ENCODE measurements around the gene THSD4.

THSD4 gene

GRCh38 chr15:71410347-71410746 lies 295.1 kb downstream of the THSD4 start:
- Histone ChIP-seq H3K27ac (ENCODE audit: low read depth, low read length) (no peak overlapping the region), H3K4me3 (ENCODE audit: low read depth in 1 of 2, low read length in 2 of 2) (no peak overlapping the region), H3K9ac (ENCODE audit: low read length) (no peak overlapping the region), H3K36me3 (ENCODE audit: insufficient read depth, low read length) (no peaks in the 10 kb centered on the region), H3K27me3 (ENCODE audit: control insufficient read depth in 1 of 2, insufficient read depth in 2 of 2, low read length in 2 of 2) (no peaks in the 10 kb centered on the region), H3K9me3 (ENCODE audit: low read length) (no peaks in the 10 kb centered on the region), H3K4me1 (ENCODE audit: insufficient read depth, low read length) (no peaks in the 10 kb centered on the region)

- Histone ChIP-seq H3K27ac (ENCODE audit: low read depth, low read length) (no peak overlapping the region), H3K27me3 (ENCODE audit: control insufficient read depth in 1 of 2, insufficient read depth in 2 of 2, low read length in 2 of 2) (no peaks in the 10 kb centered on the region), H3K4me1 (ENCODE audit: insufficient read depth, low read length) (no peaks in the 10 kb centered on the region), H3K9me3 (ENCODE audit: low read length) (no peaks in the 10 kb centered on the region), H3K4me3 (ENCODE audit: low read depth in 1 of 2, low read length in 2 of 2) (no peak overlapping the region), H3K9ac (ENCODE audit: low read length) (no peak overlapping the region), H3K36me3 (ENCODE audit: insufficient read depth, low read length) (no peaks in the 10 kb centered on the region)
Measured at GRCh38 chr15:71411538-71412482, 296.5 kb downstream of the THSD4 start.

- H3K27me3 ChIP-seq (ENCODE audit: control insufficient read depth in 1 of 2, insufficient read depth in 2 of 2, low read length in 2 of 2): no peaks in the 10 kb centered on the region
- H3K9ac ChIP-seq (ENCODE audit: low read length): no peak overlapping the region
- no peak overlapping the region for H3K27ac ChIP-seq (ENCODE audit: low read depth, low read length)
- H3K9me3 ChIP-seq (ENCODE audit: low read length): no peaks in the 10 kb centered on the region
- H3K36me3 ChIP-seq (ENCODE audit: insufficient read depth, low read length): no peaks in the 10 kb centered on the region
- H3K4me1 ChIP-seq (ENCODE audit: insufficient read depth, low read length): no peaks in the 10 kb centered on the region
- H3K4me3 ChIP-seq (ENCODE audit: low read depth in 1 of 2, low read length in 2 of 2): no peak overlapping the region
Measured at GRCh38 chr15:71413419-71413818, 298.1 kb downstream of the THSD4 start.

- H3K27ac ChIP-seq (ENCODE audit: low read depth, low read length): no peak overlapping the region
- H3K36me3 ChIP-seq (ENCODE audit: insufficient read depth, low read length): no peaks in the 10 kb centered on the region
- no peak overlapping the region for H3K9ac ChIP-seq (ENCODE audit: low read length)
- H3K27me3 ChIP-seq (ENCODE audit: control insufficient read depth in 1 of 2, insufficient read depth in 2 of 2, low read length in 2 of 2): no peaks in the 10 kb centered on the region
- no peaks in the 10 kb centered on the region for H3K9me3 ChIP-seq (ENCODE audit: low read length)
- H3K4me1 ChIP-seq (ENCODE audit: insufficient read depth, low read length): no peaks in the 10 kb centered on the region
- H3K4me3 ChIP-seq (ENCODE audit: low read depth in 1 of 2, low read length in 2 of 2): no peak overlapping the region
Measured at GRCh38 chr15:71414853-71415252, 299.6 kb downstream of the THSD4 start.

GRCh38 chr15:71422530-71423259 lies 307.4 kb downstream of the THSD4 start:
- no peak overlapping the region for H3K4me3 ChIP-seq (ENCODE audit: low read depth in 1 of 2, low read length in 2 of 2)
- H3K27ac ChIP-seq (ENCODE audit: low read depth, low read length): no peak overlapping the region
- no peak overlapping the region for H3K9ac ChIP-seq (ENCODE audit: low read length)
- no peaks in the 10 kb centered on the region for H3K4me1 ChIP-seq (ENCODE audit: insufficient read depth, low read length)
- no peaks in the 10 kb centered on the region for H3K9me3 ChIP-seq (ENCODE audit: low read length)
- no peaks in the 10 kb centered on the region for H3K27me3 ChIP-seq (ENCODE audit: control insufficient read depth in 1 of 2, insufficient read depth in 2 of 2, low read length in 2 of 2)
- no peaks in the 10 kb centered on the region for H3K36me3 ChIP-seq (ENCODE audit: insufficient read depth, low read length)

GRCh38 chr15:71424765-71425164 lies 309.5 kb downstream of the THSD4 start:
- Histone ChIP-seq H3K9me3 (ENCODE audit: low read length) (no peaks in the 10 kb centered on the region), H3K27me3 (ENCODE audit: control insufficient read depth in 1 of 2, insufficient read depth in 2 of 2, low read length in 2 of 2) (no peaks in the 10 kb centered on the region), H3K4me1 (ENCODE audit: insufficient read depth, low read length) (no peaks in the 10 kb centered on the region), H3K9ac (ENCODE audit: low read length) (no peak overlapping the region), H3K27ac (ENCODE audit: low read depth, low read length) (no peak overlapping the region), H3K36me3 (ENCODE audit: insufficient read depth, low read length) (no peaks in the 10 kb centered on the region), H3K4me3 (ENCODE audit: low read depth in 1 of 2, low read length in 2 of 2) (no peak overlapping the region)

- no peak overlapping the region for H3K4me3 ChIP-seq (ENCODE audit: low read depth in 1 of 2, low read length in 2 of 2)
- no peaks in the 10 kb centered on the region for H3K36me3 ChIP-seq (ENCODE audit: insufficient read depth, low read length)
- no peak overlapping the region for H3K27ac ChIP-seq (ENCODE audit: low read depth, low read length)
- no peaks in the 10 kb centered on the region for H3K9me3 ChIP-seq (ENCODE audit: low read length)
- no peaks in the 10 kb centered on the region for H3K27me3 ChIP-seq (ENCODE audit: control insufficient read depth in 1 of 2, insufficient read depth in 2 of 2, low read length in 2 of 2)
- H3K9ac ChIP-seq (ENCODE audit: low read length): no peak overlapping the region
- no peaks in the 10 kb centered on the region for H3K4me1 ChIP-seq (ENCODE audit: insufficient read depth, low read length)
Measured at GRCh38 chr15:71425388-71425787, 310.1 kb downstream of the THSD4 start.

- H3K9me3 ChIP-seq (ENCODE audit: low read length): no peaks in the 10 kb centered on the region
- H3K9ac ChIP-seq (ENCODE audit: low read length): no peak overlapping the region
- H3K4me1 ChIP-seq (ENCODE audit: insufficient read depth, low read length): no peaks in the 10 kb centered on the region
- no peak overlapping the region for H3K4me3 ChIP-seq (ENCODE audit: low read depth in 1 of 2, low read length in 2 of 2)
- no peak overlapping the region for H3K27ac ChIP-seq (ENCODE audit: low read depth, low read length)
- H3K27me3 ChIP-seq (ENCODE audit: control insufficient read depth in 1 of 2, insufficient read depth in 2 of 2, low read length in 2 of 2): no peaks in the 10 kb centered on the region
- no peaks in the 10 kb centered on the region for H3K36me3 ChIP-seq (ENCODE audit: insufficient read depth, low read length)
Measured at GRCh38 chr15:71426792-71427191, 311.5 kb downstream of the THSD4 start.

GRCh38 chr15:71430782-71431181 lies 315.5 kb downstream of the THSD4 start:
- Histone ChIP-seq H3K9me3 (ENCODE audit: low read length) (no peaks in the 10 kb centered on the region), H3K36me3 (ENCODE audit: insufficient read depth, low read length) (no peaks in the 10 kb centered on the region), H3K4me1 (ENCODE audit: insufficient read depth, low read length) (no peaks in the 10 kb centered on the region), H3K9ac (ENCODE audit: low read length) (no peak overlapping the region), H3K4me3 (ENCODE audit: low read depth in 1 of 2, low read length in 2 of 2) (no peak overlapping the region), H3K27me3 (ENCODE audit: control insufficient read depth in 1 of 2, insufficient read depth in 2 of 2, low read length in 2 of 2) (no peaks in the 10 kb centered on the region), H3K27ac (ENCODE audit: low read depth, low read length) (no peak overlapping the region)

GRCh38 chr15:71431343-71432336 lies 316.4 kb downstream of the THSD4 start:
- H3K27ac ChIP-seq (ENCODE audit: low read depth, low read length): no peak overlapping the region

GRCh38 chr15:71433402-71433801 lies 318.1 kb downstream of the THSD4 start:
- Histone ChIP-seq H3K36me3 (ENCODE audit: insufficient read depth, low read length) (no peaks in the 10 kb centered on the region), H3K4me3 (ENCODE audit: low read depth in 1 of 2, low read length in 2 of 2) (no peak overlapping the region), H3K4me1 (ENCODE audit: insufficient read depth, low read length) (no peaks in the 10 kb centered on the region), H3K9ac (ENCODE audit: low read length) (no peak overlapping the region), H3K9me3 (ENCODE audit: low read length) (no peaks in the 10 kb centered on the region), H3K27me3 (ENCODE audit: control insufficient read depth in 1 of 2, insufficient read depth in 2 of 2, low read length in 2 of 2) (no peaks in the 10 kb centered on the region), H3K27ac (ENCODE audit: low read depth, low read length) (no peak overlapping the region)

More at GRCh38 chr15:71431343-71432336, 316.4 kb downstream of the THSD4 start:
- Histone ChIP-seq H3K9ac (ENCODE audit: low read length) (no peak overlapping the region), H3K4me1 (ENCODE audit: insufficient read depth, low read length) (no peaks in the 10 kb centered on the region), H3K27me3 (ENCODE audit: control insufficient read depth in 1 of 2, insufficient read depth in 2 of 2, low read length in 2 of 2) (no peaks in the 10 kb centered on the region), H3K36me3 (ENCODE audit: insufficient read depth, low read length) (no peaks in the 10 kb centered on the region), H3K9me3 (ENCODE audit: low read length) (no peaks in the 10 kb centered on the region), H3K4me3 (ENCODE audit: low read depth in 1 of 2, low read length in 2 of 2) (no peak overlapping the region)

All from muscle layer of colon (tissue), 2 donors.